Body of pancreas (tissue), 4 donors: ENCODE data around the gene ZSCAN20.
"Not testable (repeated sequence)": the region's sequence is repeated elsewhere in the genome, so short reads cannot be mapped to it uniquely, and the experiment has no call there.

Source experiments
- POLR2A ChIP-seq, 3 donors: fragments of 450-650 bp; IDR thresholded peaks; one replicate each; pipeline ENCODE4 v1.6.1; 2016; ENCODE audit warnings: antibody characterized with exemption in 3 of 3, mild to moderate bottlenecking in 2 of 3
- TF ChIP-seq, protein P1 (sequence below), 7 experiments: fragments of 450-650 bp in 4 of 7; fragments of 200-600 bp in 3 of 7; sonication (generic) in 3 of 7; IDR thresholded peaks; one replicate each; pipeline ENCODE4 v1.5.1; 2016 to 2019; ENCODE audit warnings: antibody characterized with exemption in 7 of 7

GRCh38 chr1:33509276-33509675, 36.8 kb downstream of the ZSCAN20 start:
- TF ChIP-seq, protein P1, sequence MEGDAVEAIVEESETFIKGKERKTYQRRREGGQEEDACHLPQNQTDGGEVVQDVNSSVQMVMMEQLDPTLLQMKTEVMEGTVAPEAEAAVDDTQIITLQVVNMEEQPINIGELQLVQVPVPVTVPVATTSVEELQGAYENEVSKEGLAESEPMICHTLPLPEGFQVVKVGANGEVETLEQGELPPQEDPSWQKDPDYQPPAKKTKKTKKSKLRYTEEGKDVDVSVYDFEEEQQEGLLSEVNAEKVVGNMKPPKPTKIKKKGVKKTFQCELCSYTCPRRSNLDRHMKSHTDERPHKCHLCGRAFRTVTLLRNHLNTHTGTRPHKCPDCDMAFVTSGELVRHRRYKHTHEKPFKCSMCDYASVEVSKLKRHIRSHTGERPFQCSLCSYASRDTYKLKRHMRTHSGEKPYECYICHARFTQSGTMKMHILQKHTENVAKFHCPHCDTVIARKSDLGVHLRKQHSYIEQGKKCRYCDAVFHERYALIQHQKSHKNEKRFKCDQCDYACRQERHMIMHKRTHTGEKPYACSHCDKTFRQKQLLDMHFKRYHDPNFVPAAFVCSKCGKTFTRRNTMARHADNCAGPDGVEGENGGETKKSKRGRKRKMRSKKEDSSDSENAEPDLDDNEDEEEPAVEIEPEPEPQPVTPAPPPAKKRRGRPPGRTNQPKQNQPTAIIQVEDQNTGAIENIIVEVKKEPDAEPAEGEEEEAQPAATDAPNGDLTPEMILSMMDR (IDR thresholded peaks at IDR 0.05): not testable (repeated sequence)
- TF ChIP-seq POLR2A (IDR thresholded peaks at IDR 0.05): not testable (repeated sequence)
